Endodermal cell (in vitro differentiated cells): ENCODE data around the gene TLK2. TPM values are rescaled to one million over a fixed set of nuclear protein-coding genes. Genes with fewer than 3 reads are reported as not detected.
"Not testable (repeated sequence)": the region's sequence is repeated elsewhere in the genome, so short reads cannot be mapped to it uniquely, and the experiment has no call there.

Experiments
- DNase-seq: peaks from one replicate; pipeline ENCODE4 v3.0.0-alpha.2; 2017
- H3K27ac ChIP-seq: 2 replicates; pipeline ENCODE4 v1.5.1; 2013; ENCODE audit warnings: mild to moderate bottlenecking, low read depth, low read length, moderate library complexity
- H3K27me3 ChIP-seq: 2 replicates; pipeline ENCODE4 v1.6.1; 2013; ENCODE audit warnings: mild to moderate bottlenecking, low read length, moderate library complexity; ENCODE audit not compliant: insufficient read depth, control insufficient read depth, poor library complexity, severe bottlenecking
- H3K36me3 ChIP-seq: 2 replicates; pipeline ENCODE4 v1.7.0; 2013; ENCODE audit warnings: mild to moderate bottlenecking, low read length, moderate library complexity; ENCODE audit not compliant: control insufficient read depth, insufficient read depth
- H3K4me1 ChIP-seq: one replicate; pipeline ENCODE4 v1.7.0; 2013; ENCODE audit warnings: low read length; ENCODE audit not compliant: control insufficient read depth, insufficient read depth
- H3K4me3 ChIP-seq: 2 replicates; pipeline ENCODE4 v1.5.1; 2013; ENCODE audit warnings: mild to moderate bottlenecking, low read length, moderate library complexity
- H3K9ac ChIP-seq: 2 replicates; pipeline ENCODE4 v1.6.1; 2013; ENCODE audit warnings: mild to moderate bottlenecking, low read length, moderate library complexity; ENCODE audit not compliant: poor library complexity, severe bottlenecking; ENCODE audit errors: extremely low read depth
- H3K9me3 ChIP-seq: 2 replicates; pipeline ENCODE4 v1.6.1; 2013; ENCODE audit warnings: mild to moderate bottlenecking, low read length, moderate library complexity; ENCODE audit not compliant: control insufficient read depth
- H3K27ac Mint-ChIP-seq: 2 replicates; pipeline ENCODE4 v1.8.0; 2020; ENCODE audit warnings: mixed read lengths
- H3K27me3 Mint-ChIP-seq: 2 replicates; pipeline ENCODE4 v1.8.0; 2021; ENCODE audit warnings: mild to moderate bottlenecking, mixed read lengths; ENCODE audit not compliant: insufficient read depth
- H3K36me3 Mint-ChIP-seq: 2 replicates; pipeline ENCODE4 v1.8.0; 2020; ENCODE audit warnings: low read depth, mixed read lengths
- H3K4me1 Mint-ChIP-seq: 2 replicates; pipeline ENCODE4 v1.8.0; 2020; ENCODE audit warnings: mixed read lengths
- H3K4me3 Mint-ChIP-seq: 2 replicates; pipeline ENCODE4 v1.8.0; 2020; ENCODE audit warnings: mild to moderate bottlenecking, moderate library complexity, mixed read lengths
- H3K9me3 Mint-ChIP-seq: 2 replicates; pipeline ENCODE4 v1.8.0; 2020; ENCODE audit warnings: mild to moderate bottlenecking, mixed read lengths
- WGBS, 2 experiments: methylation state at CpG; one replicate each; pipeline versions ENCODE4 v1.1.5 to v1.1.7; 2013; ENCODE audit warnings: missing lambda C conversion rate in 2 of 2, mixed read lengths in 1 of 2; ENCODE audit not compliant: insufficient coverage in 1 of 2, insufficient read length in 1 of 2; 5-methylcytosine and 5-hydroxymethylcytosine counted together
- total RNA-seq, 2 donors: library from RNA; stranded (reverse); fragmentation: NEBNext Ultra II Directional in 1 of 2; extraction: Animal tissue kit (Norgen Biotek cat#: 25700) in 1 of 2; gene quantifications; 2 replicates in 1 of 2; 3 replicates in 1 of 2; pipeline ENCODE4 v1.2.1, GENCODE V29; 2021

The TLK2 gene
- total RNA-seq, 2 donors from 2014 or later, result 76.2 to 89.2 TPM

- H3K4me3 ChIP-seq, H3K27ac Mint-ChIP-seq, H3K4me1 ChIP-seq, DNase-seq, H3K4me3 Mint-ChIP-seq, H3K9me3 Mint-ChIP-seq, H3K4me1 Mint-ChIP-seq, H3K9ac ChIP-seq, H3K9me3 ChIP-seq, H3K27ac ChIP-seq, H3K27me3 ChIP-seq, H3K27me3 Mint-ChIP-seq: not testable (repeated sequence)
- peaks cover 34% of the 10 kb centered on the region for H3K36me3 Mint-ChIP-seq
- H3K36me3 ChIP-seq, result peaks cover 14% of the 10 kb centered on the region
- WGBS, 2 experiments, result 96 to 100% methylated on average over 2 to 4 of the region's 7 CpGs
These were observed 15.4 kb downstream of the TLK2 start for GRCh38 chr17:62494073-62494472.

DNA sequence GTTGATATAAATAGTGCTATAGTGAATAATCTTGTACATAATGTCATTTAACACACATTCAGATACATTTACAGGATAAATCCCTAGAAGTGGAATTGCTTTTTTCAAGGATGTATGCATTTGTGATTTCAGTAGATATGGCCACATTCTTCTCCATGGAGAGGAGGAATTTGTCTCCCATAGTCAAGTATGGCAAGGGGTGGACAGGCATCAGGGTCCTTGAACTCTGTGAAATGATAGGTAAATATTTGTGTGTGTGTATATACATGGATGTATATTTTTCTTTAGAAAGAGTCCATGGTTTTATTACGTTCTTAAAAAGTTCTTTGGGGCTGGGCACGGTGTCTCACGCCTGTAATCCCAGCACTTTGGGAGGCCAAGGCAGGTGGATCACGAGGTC is 17.7 kb downstream of the TLK2 start:
- not testable (repeated sequence) for H3K27me3 ChIP-seq, H3K9me3 ChIP-seq, H3K9me3 Mint-ChIP-seq, H3K9ac ChIP-seq, H3K4me1 Mint-ChIP-seq, H3K4me1 ChIP-seq, H3K27ac Mint-ChIP-seq, H3K27me3 Mint-ChIP-seq, H3K4me3 ChIP-seq, H3K4me3 Mint-ChIP-seq, H3K36me3 ChIP-seq, H3K27ac ChIP-seq
- H3K36me3 Mint-ChIP-seq, result peaks cover 37% of the 10 kb centered on the region
- peak; percentile 0 for DNase-seq
- WGBS, 2 experiments, result 99 to 100% methylated on average over 3 to 4 of the region's 4 CpGs

DNA sequence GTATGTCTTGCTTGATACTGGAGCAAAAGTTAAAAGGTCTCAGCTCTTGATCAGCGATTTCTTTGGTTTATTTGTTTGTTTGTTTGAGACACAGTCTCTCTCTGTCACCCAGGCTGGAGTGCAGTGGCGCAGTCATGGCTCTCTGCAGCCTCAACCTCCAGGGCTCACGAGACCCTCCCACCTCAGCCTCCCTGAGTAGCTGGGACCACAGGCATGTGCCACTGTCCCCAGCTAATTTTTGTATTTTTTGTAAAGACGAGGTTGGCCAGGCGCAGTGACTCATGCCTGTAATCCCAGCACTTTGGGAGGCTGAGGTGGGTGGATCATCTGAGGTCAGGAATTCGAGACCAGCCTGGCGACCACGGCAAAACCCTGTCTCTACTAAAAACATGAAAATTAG is 20.2 kb downstream of the TLK2 start:
- not testable (repeated sequence) for H3K4me3 Mint-ChIP-seq, H3K27ac ChIP-seq, H3K27me3 ChIP-seq, H3K36me3 ChIP-seq, H3K4me1 ChIP-seq, H3K9me3 ChIP-seq, H3K9me3 Mint-ChIP-seq, H3K4me1 Mint-ChIP-seq, H3K27me3 Mint-ChIP-seq, H3K9ac ChIP-seq, H3K4me3 ChIP-seq, DNase-seq
- H3K27ac Mint-ChIP-seq, result peak overlapping the region; percentile 64
- H3K36me3 Mint-ChIP-seq, result peaks cover 25% of the 10 kb centered on the region
- 97 to 100% methylated on average over 5 to 8 of the region's 8 CpGs for WGBS, 2 experiments

DNA sequence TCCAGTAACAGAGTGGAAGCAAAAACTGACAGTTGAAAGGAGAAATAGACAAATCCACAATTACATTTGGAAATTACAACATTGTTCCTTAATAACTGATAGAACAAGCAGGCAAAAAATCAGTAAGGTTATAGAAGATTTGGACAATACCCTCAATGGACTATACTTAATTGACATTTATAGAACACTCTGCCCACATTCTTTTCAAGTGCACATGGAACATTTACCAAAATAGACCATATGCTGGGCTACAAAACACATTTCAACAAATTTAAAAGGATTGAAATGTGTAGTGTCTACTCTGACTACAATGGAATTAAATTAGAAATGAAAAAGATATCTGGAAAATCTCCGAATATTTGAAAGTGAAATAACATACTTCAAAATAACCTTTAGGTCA is 21.8 kb downstream of the TLK2 start:
- not testable (repeated sequence) for H3K4me3 Mint-ChIP-seq
- no CpG with 5 or more reads among the region's 1 CpG for WGBS, 2 experiments

GRCh38 chr17:62504857-62505256 is 26.2 kb downstream of the TLK2 start:
- DNase-seq, H3K27me3 ChIP-seq, H3K36me3 ChIP-seq, H3K27me3 Mint-ChIP-seq, H3K9ac ChIP-seq, H3K4me3 Mint-ChIP-seq, H3K9me3 ChIP-seq, H3K27ac Mint-ChIP-seq, H3K4me1 ChIP-seq, H3K27ac ChIP-seq, H3K4me3 ChIP-seq, H3K9me3 Mint-ChIP-seq: not testable (repeated sequence)
- Mint-ChIP-seq H3K4me1 (peaks cover 12% of the 10 kb centered on the region), H3K36me3 (peaks cover 14% of the 10 kb centered on the region)
- whole genome bisulfite sequencing, 2 experiments, result 91% methylated on average over 8 of the region's 8 CpGs; no CpG with 5 or more reads in 1 of the 2 experiments

More for the DNA sequence above, 21.8 kb downstream of the TLK2 start:
- H3K27ac ChIP-seq, H3K27me3 Mint-ChIP-seq, H3K4me1 ChIP-seq, H3K27ac Mint-ChIP-seq, H3K4me1 Mint-ChIP-seq, H3K4me3 ChIP-seq, H3K36me3 ChIP-seq, H3K9me3 Mint-ChIP-seq, H3K27me3 ChIP-seq, DNase-seq, H3K9ac ChIP-seq, H3K9me3 ChIP-seq: not testable (repeated sequence)
- peaks cover 22% of the 10 kb centered on the region for H3K36me3 Mint-ChIP-seq

- Mint-ChIP-seq H3K4me1 (peaks cover 12% of the 10 kb centered on the region), H3K4me3 (peak overlapping the region; percentile 33), H3K27ac (peak overlapping the region; percentile 67), H3K36me3 (peaks cover 13% of the 10 kb centered on the region)
- not testable (repeated sequence) for H3K27ac ChIP-seq, H3K27me3 Mint-ChIP-seq, DNase-seq, H3K27me3 ChIP-seq, H3K9me3 ChIP-seq, H3K9me3 Mint-ChIP-seq, H3K4me3 ChIP-seq, H3K9ac ChIP-seq, H3K4me1 ChIP-seq, H3K36me3 ChIP-seq
- WGBS, 2 experiments, result 95 to 96% methylated on average over 3 to 5 of the region's 6 CpGs
These were observed 28.7 kb downstream of the TLK2 start for GRCh38 chr17:62507191-62507836.

DNA sequence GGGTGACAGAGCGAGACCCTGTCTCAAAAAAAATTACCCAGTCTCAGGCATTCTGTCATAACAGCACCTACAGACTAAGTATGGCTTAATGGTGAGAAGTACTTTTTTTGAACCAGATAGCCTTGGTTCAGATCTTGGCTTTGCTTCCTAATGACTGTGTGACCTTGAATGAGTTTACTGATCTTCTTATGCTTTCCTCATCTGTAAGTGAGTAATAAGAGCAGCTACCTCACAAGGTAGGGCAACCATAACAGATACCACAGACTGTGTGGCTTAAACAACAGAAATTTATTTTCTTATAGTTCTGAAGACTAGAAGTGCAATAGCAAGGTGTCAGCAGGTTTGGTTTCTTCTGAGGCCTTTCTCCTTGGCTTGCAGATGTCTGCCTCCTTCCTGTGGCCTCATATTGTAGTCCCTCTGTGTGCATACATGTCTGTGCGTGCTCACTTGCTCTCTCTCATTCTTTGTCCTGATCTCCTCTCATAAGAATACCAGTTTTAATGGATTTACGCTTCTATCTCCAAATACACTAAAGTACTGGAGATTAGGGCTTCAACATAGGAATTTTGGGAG is 31.7 kb downstream of the TLK2 start:
- not testable (repeated sequence) for H3K9me3 Mint-ChIP-seq, H3K27ac ChIP-seq, DNase-seq, H3K27me3 Mint-ChIP-seq, H3K4me3 ChIP-seq, H3K27me3 ChIP-seq, H3K4me1 ChIP-seq, H3K9ac ChIP-seq, H3K4me3 Mint-ChIP-seq, H3K9me3 ChIP-seq
- Mint-ChIP-seq H3K36me3 (peaks cover 20% of the 10 kb centered on the region), H3K27ac (peak overlapping the region; percentile 48), H3K4me1 (peaks cover 12% of the 10 kb centered on the region)
- WGBS, 2 experiments, result 89 to 100% methylated on average over 1 to 2 of the region's 3 CpGs
- peaks cover 14% of the 10 kb centered on the region for H3K36me3 ChIP-seq
